NCI-H748 (cell line): ENCODE measurements around the gene DIPK1C.

Experiments used
- DNase-seq: peaks from one replicate; lab custom pipeline; 2025; ENCODE audit not compliant: unreplicated experiment; lab: John Stamatoyannopoulos, UW

The DIPK1C gene

GRCh38 chr18:74390900-74391299, 66.2 kb downstream of the DIPK1C start:
- no peak for DNase-seq

- DNase-seq = no peak
Measured at GRCh38 chr18:74389991-74390390, 67.1 kb downstream of the DIPK1C start.

GRCh38 chr18:74389171-74389927, 67.8 kb downstream of the DIPK1C start:
- no peak for DNase-seq

DNA sequence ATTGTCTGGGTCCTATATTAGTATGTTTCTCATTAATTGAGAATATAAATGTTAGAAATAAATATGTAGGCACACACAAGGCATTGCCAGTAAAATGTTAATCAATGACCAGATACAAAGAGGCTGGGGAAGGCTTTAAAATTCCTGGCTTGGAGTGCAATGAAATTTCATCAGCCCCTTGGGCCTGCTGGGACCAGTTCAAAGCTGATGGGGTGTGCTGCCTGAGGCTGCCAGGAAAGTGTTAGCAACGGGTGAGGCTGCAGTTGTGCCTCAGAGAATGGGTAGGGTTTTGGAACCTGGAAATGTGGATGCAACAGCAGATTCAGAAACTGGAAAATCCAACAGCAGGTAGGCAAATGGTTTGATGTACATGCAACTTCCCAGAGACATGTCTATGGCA, 68.9 kb downstream of the DIPK1C start:
- DNase-seq = peak; percentile 20

DNA sequence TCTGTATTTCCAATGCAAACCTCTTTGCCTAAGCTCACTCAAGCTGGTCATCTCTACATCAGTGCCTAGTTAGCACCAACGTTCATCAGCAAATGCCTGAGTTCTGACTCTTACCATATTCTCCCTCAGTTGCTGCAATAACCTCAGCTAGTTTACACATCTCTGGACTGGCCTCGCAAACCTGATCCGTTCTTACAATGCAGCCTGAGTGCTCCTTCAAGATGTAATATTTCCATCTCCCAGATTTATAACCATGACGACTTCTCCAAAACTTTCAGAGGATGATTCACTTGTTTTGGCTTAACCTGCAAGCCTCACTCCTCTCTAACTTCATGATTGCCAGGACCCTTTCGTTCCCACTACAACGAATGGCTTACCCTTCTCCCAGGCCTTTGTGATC, 69.7 kb downstream of the DIPK1C start:
- DNase-seq = no peak
